CD14-positive monocyte (primary cell): ENCODE results near the gene ASCL2. TPM values are rescaled to one million over a fixed set of nuclear protein-coding genes. Genes with fewer than 3 reads are reported as not detected.

ENCODE experiments used
- DNase-seq, 3 donors: peaks; one replicate each; pipeline ENCODE4 v3.0.0-alpha.2; 2011 to 2022
- H2AFZ ChIP-seq: 2 replicates; pipeline ENCODE4 v1.6.0; 2012; ENCODE audit warnings: mild to moderate bottlenecking, low read depth, low read length, inconsistent platforms; ENCODE audit not compliant: insufficient read depth, poor library complexity, severe bottlenecking
- H3K27ac ChIP-seq, 2 donors: 1 replicate in 1 of 2; 2 replicates in 1 of 2; pipeline ENCODE4 v1.5.1; 2012 to 2013; ENCODE audit warnings: low read length in 2 of 2, control low read depth in 1 of 2, inconsistent platforms in 1 of 2, low read depth in 1 of 2, mild to moderate bottlenecking in 1 of 2
- H3K27me3 ChIP-seq, 2 donors: one replicate each; pipeline versions ENCODE4 v1.6.0 to v1.6.1; 2011 to 2013; ENCODE audit warnings: low read length in 2 of 2; ENCODE audit not compliant: control insufficient read depth in 2 of 2, insufficient read depth in 2 of 2
- H3K36me3 ChIP-seq, 2 donors: replicated peaks in 1 of 2; 1 replicate in 1 of 2; 2 replicates in 1 of 2; pipeline versions ENCODE4 v1.5.1 to v1.6.1; 2012 to 2013; ENCODE audit warnings: low read length in 2 of 2, control low read depth in 1 of 2, inconsistent platforms in 1 of 2, mild to moderate bottlenecking in 1 of 2; ENCODE audit not compliant: insufficient read depth in 2 of 2, control insufficient read depth in 1 of 2
- H3K4me1 ChIP-seq, 2 donors: 1 replicate in 1 of 2; 2 replicates in 1 of 2; pipeline versions ENCODE4 v1.5.1 to v1.6.1; 2012 to 2013; ENCODE audit warnings: low read length in 2 of 2, control low read depth in 1 of 2, inconsistent platforms in 1 of 2, mild to moderate bottlenecking in 1 of 2, moderate library complexity in 1 of 2; ENCODE audit not compliant: insufficient read depth in 2 of 2, control insufficient read depth in 1 of 2
- H3K4me2 ChIP-seq: replicated peaks from 2 replicates; pipeline ENCODE3; 2012; ENCODE audit warnings: low read length, moderate library complexity, mild to moderate bottlenecking; ENCODE audit not compliant: poor library complexity, severe bottlenecking; ENCODE audit errors: extremely low read depth
- H3K4me3 ChIP-seq, 3 experiments: fragments of 200-600 bp in 1 of 3; sonication (generic) in 1 of 3; replicated peaks in 1 of 3; 1 replicate in 2 of 3; 2 replicates in 1 of 3; pipeline ENCODE4 v1.5.1; 2011 to 2013; ENCODE audit warnings: low read length in 3 of 3, mild to moderate bottlenecking in 3 of 3, control low read depth in 2 of 3, low read depth in 2 of 3, inconsistent platforms in 1 of 3, moderate library complexity in 1 of 3
- H3K79me2 ChIP-seq: 2 replicates; pipeline ENCODE4 v1.6.0; 2012; ENCODE audit warnings: mild to moderate bottlenecking, control low read depth, inconsistent platforms, low read length, moderate library complexity; ENCODE audit not compliant: insufficient read depth
- H3K9ac ChIP-seq: 2 replicates; pipeline ENCODE4 v1.6.0; 2017; ENCODE audit warnings: low read length, mild to moderate bottlenecking; ENCODE audit not compliant: insufficient read depth, poor library complexity, severe bottlenecking
- H3K9me3 ChIP-seq, 2 donors: replicated peaks in 1 of 2; 1 replicate in 1 of 2; 2 replicates in 1 of 2; pipeline versions ENCODE4 v1.5.1 to v1.6.1; 2012 to 2013; ENCODE audit warnings: low read length in 2 of 2, control low read depth in 1 of 2; ENCODE audit not compliant: control insufficient read depth in 1 of 2, insufficient read depth in 1 of 2
- H4K20me1 ChIP-seq: 2 replicates; pipeline ENCODE4 v1.6.0; 2012; ENCODE audit warnings: mild to moderate bottlenecking, low read length, control low read depth, moderate library complexity; ENCODE audit not compliant: insufficient read depth
- H3K27ac Mint-ChIP-seq, 7 donors: one replicate each; pipeline ENCODE4 v1.8.0; 2020; ENCODE audit warnings: mild to moderate bottlenecking in 7 of 7, mixed read lengths in 7 of 7, moderate library complexity in 6 of 7, inconsistent platforms in 2 of 7
- H3K27me3 Mint-ChIP-seq, 3 donors: one replicate each; pipeline ENCODE4 v1.8.0; 2021 to 2022; ENCODE audit warnings: low read depth in 3 of 3, mild to moderate bottlenecking in 3 of 3, mixed read lengths in 3 of 3, moderate library complexity in 3 of 3, inconsistent platforms in 1 of 3
- H3K36me3 Mint-ChIP-seq, 2 donors: one replicate each; pipeline ENCODE4 v1.8.0; 2020; ENCODE audit warnings: mixed read lengths in 2 of 2, inconsistent platforms in 1 of 2, mild to moderate bottlenecking in 1 of 2
- H3K4me1 Mint-ChIP-seq: one replicate; pipeline ENCODE4 v1.8.0; 2020; ENCODE audit warnings: mild to moderate bottlenecking, mixed read lengths
- H3K4me3 Mint-ChIP-seq, 2 donors: one replicate each; pipeline ENCODE4 v1.8.0; 2020; ENCODE audit warnings: mild to moderate bottlenecking in 2 of 2, mixed read lengths in 2 of 2, moderate library complexity in 1 of 2
- H3K9me3 Mint-ChIP-seq, 7 donors: one replicate each; pipeline ENCODE4 v1.8.0; 2020 to 2022; ENCODE audit warnings: mixed read lengths in 7 of 7, mild to moderate bottlenecking in 6 of 7, moderate library complexity in 6 of 7, inconsistent platforms in 2 of 7
- CTCF ChIP-seq: fragments of 200-600 bp; IDR thresholded peaks from one replicate; pipeline ENCODE4 v1.8.0; 2022; ENCODE audit warnings: antibody characterized with exemption, mild to moderate bottlenecking
- WGBS: methylation state at CpG from one replicate; pipeline ENCODE4 v1.1.5; 2013; ENCODE audit warnings: missing lambda C conversion rate; ENCODE audit not compliant: insufficient coverage; 5-methylcytosine and 5-hydroxymethylcytosine counted together
- intact Hi-C, 2 donors: fragments of 100-400 bp; cut with micrococcal nuclease; formaldehyde crosslinking; loops; one replicate each; pipeline versions ENCODE4 v1.15.0 to v1.15.1; 2023
- polyA plus RNA-seq, 3 donors: library from polyadenylated mRNA; depleted of rRNA in 1 of 3; unstranded in 2 of 3; stranded (reverse) in 1 of 3; fragments of 300-500 nt in 2 of 3; fragments of >200 nt in 1 of 3; fragmentation: Illumina TruSeq in 2 of 3; gene quantifications; 1 replicate in 2 of 3; 2 replicates in 1 of 3; pipeline ENCODE4 v1.2.3, GENCODE V29; 2012 to 2021

Gene ASCL2
- polyA plus RNA-seq, 3 donors: 5.7 to 11.4 (median 8.3) TPM

GRCh38 chr11:2313051-2313951 lies 42.9 kb upstream of the ASCL2 start:
- no peaks in the 10 kb centered on the region for H3K36me3 ChIP-seq
- Mint-ChIP-seq H3K27ac (no peak overlapping the region), H3K4me3 (no peak overlapping the region), H3K36me3 (peaks cover 2 to 5% of the 10 kb centered on the region in 2 donors), H3K27me3 (peaks cover 2 to 6% (median 3%) of the 10 kb centered on the region in 3 donors), H3K4me1 (no peaks in the 10 kb centered on the region), H3K9me3 (peaks cover 0 to 6% (median 3%) of the 10 kb centered on the region in 7 donors)
- no peak overlapping the region for H3K4me3 ChIP-seq
- H3K27me3 ChIP-seq: no peaks in the 10 kb centered on the region
- no peak overlapping the region for H2AFZ ChIP-seq
- peaks cover 0 to 4% of the 10 kb centered on the region in 2 donors for H3K9me3 ChIP-seq
- intact Hi-C loops: no loop called here
- H3K4me2 ChIP-seq: no peak overlapping the region
- no peaks in the 10 kb centered on the region for H3K4me1 ChIP-seq
- DNase-seq: no peak
- no peak for TF ChIP-seq CTCF
- H3K9ac ChIP-seq: no peak overlapping the region
- no peak overlapping the region for H3K27ac ChIP-seq
- WGBS: 93% methylated on average over 32 of the region's 34 CpGs
- no peaks in the 10 kb centered on the region for H3K79me2 ChIP-seq
- peaks cover 94% of the 10 kb centered on the region for H4K20me1 ChIP-seq

GRCh38 chr11:2312232-2313042 lies 42.0 kb upstream of the ASCL2 start:
- intact Hi-C loops: no loop called here
- H3K4me2 ChIP-seq: no peak overlapping the region

More at GRCh38 chr11:2312232-2313042, 42.0 kb upstream of the ASCL2 start:
- Histone ChIP-seq H2AFZ (no peak overlapping the region), H3K79me2 (peaks cover 7% of the 10 kb centered on the region), H3K4me1 (peaks cover 5% of the 10 kb centered on the region in 2 donors), H3K27me3 (no peaks in the 10 kb centered on the region), H3K4me3 (no peak overlapping the region), H3K9me3 (peaks cover 0 to under 1% of the 10 kb centered on the region in 2 donors), H3K27ac (no peak overlapping the region), H3K9ac (no peak overlapping the region), H4K20me1 (peaks cover 96% of the 10 kb centered on the region), H3K36me3 (no peaks in the 10 kb centered on the region)
- H3K27ac Mint-ChIP-seq: no peak overlapping the region
- H3K4me3 Mint-ChIP-seq: no peak overlapping the region
- H3K36me3 Mint-ChIP-seq: peaks cover 5 to 9% of the 10 kb centered on the region in 2 donors
- no peak for TF ChIP-seq CTCF
- WGBS: 81% methylated on average over 10 of the region's 22 CpGs
- H3K4me1 Mint-ChIP-seq: peaks cover 3% of the 10 kb centered on the region
- peaks cover 0 to 7% (median 2%) of the 10 kb centered on the region in 3 donors for H3K27me3 Mint-ChIP-seq
- DNase-seq: no peak
- peaks cover 0 to 6% (median 2%) of the 10 kb centered on the region in 7 donors for H3K9me3 Mint-ChIP-seq
